Right lobe of liver (tissue), 4 donors: Measurements from ENCODE around the gene DUSP28.

Source experiments
- POLR2A ChIP-seq: fragments of 450-650 bp; IDR thresholded peaks from one replicate; pipeline ENCODE4 v1.6.1; 2017; ENCODE audit warnings: antibody characterized with exemption, mild to moderate bottlenecking
- TF ChIP-seq, protein P1 (sequence below), 4 donors: fragments of 200-600 bp in 3 of 4; fragments of 450-650 bp in 1 of 4; IDR thresholded peaks; one replicate each; pipeline versions ENCODE4 v1.5.1 to v1.8.0; 2016 to 2022; ENCODE audit warnings: antibody characterized with exemption in 4 of 4, mild to moderate bottlenecking in 2 of 4
- donor health status: DM: no; HTN: no; CAD: no.
- donor health status: DM: no; HTN: no; CAD: no.
- donor health status: DM: no; HTN: yes; CAD: no.

DNA sequence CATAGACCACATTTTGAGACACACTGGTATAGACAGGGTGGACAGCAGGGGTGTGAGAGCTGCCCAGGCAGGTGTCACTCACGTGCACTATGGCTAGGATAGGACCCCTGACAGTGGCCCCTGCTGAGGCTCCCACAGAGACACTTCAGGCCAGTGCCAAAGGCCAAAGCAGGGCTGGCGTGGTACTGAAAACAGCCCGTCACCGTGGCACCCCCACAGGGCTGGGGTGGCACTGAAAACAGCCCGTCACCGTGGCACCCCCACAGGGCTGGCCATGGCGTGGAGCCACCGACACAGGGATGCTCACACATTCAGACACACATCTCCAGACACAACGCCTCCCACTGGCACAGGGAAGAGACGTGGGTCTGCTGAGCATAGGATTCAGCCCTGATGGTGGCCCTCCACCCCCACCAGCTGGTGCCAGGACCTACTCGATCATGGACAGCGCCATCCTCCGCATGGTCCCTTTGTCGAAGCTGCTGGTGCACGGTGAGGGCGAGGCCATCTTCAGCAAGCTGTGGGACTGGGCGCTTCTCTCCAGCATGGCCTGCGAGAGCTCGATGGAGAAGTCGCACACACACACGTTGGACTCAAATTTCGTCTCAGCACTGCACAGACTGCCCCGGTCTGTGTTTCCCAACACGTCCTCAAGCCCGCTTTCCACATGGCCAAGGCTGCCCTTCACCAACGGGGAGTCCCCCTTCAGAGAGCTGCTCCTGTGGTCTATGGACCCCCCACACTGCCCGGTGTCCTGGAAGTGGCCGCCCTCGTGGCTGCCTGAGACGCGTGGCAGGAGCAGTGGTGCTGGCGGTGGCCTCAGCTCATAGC, 36.5 kb upstream of the DUSP28 start:
- TF ChIP-seq POLR2A, result no peak
- TF ChIP-seq, protein P1, sequence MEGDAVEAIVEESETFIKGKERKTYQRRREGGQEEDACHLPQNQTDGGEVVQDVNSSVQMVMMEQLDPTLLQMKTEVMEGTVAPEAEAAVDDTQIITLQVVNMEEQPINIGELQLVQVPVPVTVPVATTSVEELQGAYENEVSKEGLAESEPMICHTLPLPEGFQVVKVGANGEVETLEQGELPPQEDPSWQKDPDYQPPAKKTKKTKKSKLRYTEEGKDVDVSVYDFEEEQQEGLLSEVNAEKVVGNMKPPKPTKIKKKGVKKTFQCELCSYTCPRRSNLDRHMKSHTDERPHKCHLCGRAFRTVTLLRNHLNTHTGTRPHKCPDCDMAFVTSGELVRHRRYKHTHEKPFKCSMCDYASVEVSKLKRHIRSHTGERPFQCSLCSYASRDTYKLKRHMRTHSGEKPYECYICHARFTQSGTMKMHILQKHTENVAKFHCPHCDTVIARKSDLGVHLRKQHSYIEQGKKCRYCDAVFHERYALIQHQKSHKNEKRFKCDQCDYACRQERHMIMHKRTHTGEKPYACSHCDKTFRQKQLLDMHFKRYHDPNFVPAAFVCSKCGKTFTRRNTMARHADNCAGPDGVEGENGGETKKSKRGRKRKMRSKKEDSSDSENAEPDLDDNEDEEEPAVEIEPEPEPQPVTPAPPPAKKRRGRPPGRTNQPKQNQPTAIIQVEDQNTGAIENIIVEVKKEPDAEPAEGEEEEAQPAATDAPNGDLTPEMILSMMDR (IDR thresholded peaks at IDR 0.05), result no peak
